Posterior vena cava (tissue), 2 donors: ENCODE measurements around the gene CCNY. TPM values are rescaled to one million over a fixed set of nuclear protein-coding genes. Genes with fewer than 3 reads are reported as not detected.

Experiments
- DNase-seq: peaks from one replicate; pipeline ENCODE4 v3.0.0-alpha.2; 2020; ENCODE audit warnings: low spot score
- intact Hi-C, 2 donors: fragments of 100-400 bp; cut with DNase I; formaldehyde crosslinking; loops; one replicate each; pipeline versions ENCODE4 v1.14.1 to v1.14.2; 2022 to 2023
- total RNA-seq, 2 donors: library from RNA; stranded (reverse); fragmentation: NEBNext Ultra II Directional; extraction: Animal tissue kit (Norgen Biotek cat#: 25700); gene quantifications; one replicate each; pipeline ENCODE4 v1.2.1, GENCODE V29; 2021
- donor health status: DM: yes; HTN: yes; CAD: no.
- donor health status: DM: yes; HTN: yes; CAD: no.

The CCNY gene
- total RNA-seq, 2 donors from 2014 or later = 65.8 to 66.4 TPM

DNA sequence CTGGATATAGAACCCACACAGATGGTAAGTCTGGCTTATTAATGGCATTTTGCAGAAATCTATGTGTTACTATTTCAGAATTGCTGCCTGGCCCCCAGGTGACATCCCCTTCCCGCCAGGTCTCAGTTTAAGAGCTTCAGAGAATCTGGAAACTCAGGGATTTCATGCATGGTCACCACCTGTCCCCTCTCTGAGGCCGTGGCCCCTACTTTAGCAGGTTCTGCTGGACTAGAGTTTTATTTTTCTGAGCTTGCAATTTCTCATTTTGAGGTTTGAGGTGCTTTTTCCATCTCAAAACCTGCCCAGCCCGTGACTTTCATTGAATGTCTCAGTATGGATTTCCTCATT, 244.1 kb downstream of the CCNY start:
- intact Hi-C loops = no loop called here
- DNase-seq = no peak

DNA sequence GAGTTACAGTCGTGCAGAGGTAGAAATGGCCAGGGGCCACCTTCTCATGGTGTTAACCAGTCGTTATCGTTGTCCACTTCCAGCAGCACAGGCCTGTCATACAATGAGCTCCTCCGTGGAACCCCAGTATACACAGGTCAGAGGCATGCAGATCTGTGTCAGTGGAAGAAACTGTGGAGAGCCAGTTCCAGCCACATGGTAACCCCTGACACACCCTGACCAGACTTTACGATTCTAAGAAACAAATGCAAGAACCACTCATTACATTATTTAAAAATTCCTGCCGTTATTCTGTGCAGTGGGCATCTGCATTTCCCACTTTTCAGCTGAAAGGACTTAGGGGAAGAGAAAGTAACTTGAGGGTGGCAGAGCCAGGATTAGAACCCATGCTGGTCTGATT, 245.3 kb downstream of the CCNY start:
- DNase-seq = no peak
- intact Hi-C loops = no loop called here

DNA sequence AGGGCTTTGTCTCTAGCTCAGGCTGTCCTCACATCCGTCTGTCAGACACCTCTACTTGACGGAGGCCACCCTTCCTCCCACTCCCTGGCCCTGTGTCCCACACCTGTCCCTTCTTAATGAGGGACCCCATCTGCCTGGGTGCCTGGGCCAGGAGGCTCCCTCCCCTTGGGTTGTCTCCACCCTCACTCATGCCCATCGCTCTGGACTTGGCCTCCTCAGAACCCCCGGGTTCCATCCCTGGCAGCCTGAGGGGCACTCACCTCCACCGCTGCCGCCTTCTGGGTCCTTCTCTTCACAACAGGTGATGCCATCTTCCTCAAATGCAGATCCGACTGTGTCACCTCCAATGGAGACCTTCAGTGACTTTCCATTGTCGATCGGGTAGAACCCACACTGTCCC, 248.6 kb downstream of the CCNY start:
- DNase-seq = no peak
- intact Hi-C loops = no loop called here

DNA sequence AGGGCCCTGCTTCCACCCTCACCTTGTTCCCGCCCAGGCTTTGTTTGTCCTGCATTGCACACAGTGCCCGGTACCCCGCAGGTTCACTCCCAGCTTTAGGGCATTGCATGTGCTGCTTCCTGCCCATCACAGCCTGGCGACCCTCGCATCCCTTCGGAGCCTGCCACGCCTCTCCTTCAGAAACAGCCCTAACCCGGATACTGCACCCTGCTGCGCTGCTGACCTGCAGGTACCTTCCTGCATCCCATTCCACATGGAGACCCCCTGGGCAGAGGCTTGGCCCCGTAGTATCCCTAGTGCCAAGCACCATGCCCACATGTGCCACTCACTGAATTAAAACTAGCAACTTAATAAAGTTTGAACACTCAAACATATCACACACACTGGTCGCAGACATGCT, 249.0 kb downstream of the CCNY start:
- intact Hi-C loops = no loop called here
- no peak for DNase-seq

DNA sequence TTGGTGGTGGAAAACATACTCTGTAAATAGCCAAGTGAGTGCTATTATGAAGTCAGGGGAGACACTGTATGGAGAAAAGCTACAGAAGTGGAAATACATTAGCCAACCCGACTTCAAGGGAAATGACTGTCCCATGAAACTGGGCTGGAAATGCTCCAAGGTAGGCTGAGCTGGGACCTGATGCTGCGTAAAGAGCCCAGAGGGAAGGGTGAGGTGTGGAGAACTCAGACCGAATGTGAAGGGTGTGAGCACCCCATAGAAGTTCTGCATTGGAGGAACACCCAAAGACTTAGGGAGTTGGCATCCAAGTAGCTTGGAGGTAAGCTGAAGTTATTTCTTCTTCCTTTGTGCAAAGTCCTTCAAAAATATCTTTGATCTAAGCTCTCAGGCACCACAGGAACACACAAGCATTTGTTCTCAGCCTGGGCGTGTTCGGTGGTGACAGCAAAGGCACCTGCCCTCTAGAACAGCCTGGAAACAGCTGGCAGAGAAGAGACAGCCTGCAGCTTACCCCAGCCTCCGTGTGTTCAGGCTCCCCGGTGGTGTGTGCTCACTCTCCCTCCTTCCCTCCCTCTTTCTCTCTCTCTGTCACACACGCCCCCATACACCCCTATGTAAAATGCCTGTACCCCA, 249.7 kb downstream of the CCNY start:
- no peak for DNase-seq
- intact Hi-C loops = no loop called here

DNA sequence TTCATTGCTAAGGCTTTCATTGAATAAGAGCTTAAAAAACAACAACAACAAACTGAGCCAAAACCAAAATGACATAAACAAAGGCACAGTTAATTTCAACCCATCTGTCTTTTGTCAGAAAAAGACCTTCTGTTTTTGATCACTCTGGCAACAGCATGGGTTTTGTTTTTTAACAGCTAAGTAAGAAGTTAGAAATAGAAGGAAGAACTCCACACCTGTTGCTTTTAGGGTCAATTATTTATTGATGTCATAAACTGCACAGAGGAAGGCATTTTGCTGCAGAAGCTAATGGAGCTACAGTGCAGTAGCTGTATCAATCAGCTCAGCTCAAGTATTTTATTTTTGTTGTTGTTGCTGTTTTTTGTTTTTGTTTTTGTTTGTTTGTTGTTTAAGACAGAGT, 252.5 kb downstream of the CCNY start:
- intact Hi-C loops = no loop called here
- no peak for DNase-seq

DNA sequence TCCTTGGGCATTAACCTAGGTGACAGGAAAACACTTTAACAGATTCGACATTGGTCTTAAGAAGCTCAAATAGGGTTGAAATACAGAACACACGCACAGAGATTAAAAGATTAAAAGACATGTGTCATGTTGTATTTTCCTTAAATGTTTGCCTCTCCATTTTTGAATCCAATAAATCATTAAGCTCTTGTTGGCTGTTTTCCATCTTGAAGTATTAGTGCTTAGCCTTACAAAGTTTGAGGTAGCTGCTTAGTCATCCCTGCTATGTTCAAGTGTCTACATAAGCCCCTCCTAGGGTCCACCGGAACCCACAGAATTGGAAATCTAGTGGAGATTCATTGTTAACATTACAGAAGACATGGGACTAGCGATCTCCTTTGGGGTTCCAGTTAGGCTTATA, 256.1 kb downstream of the CCNY start:
- intact Hi-C loops = no loop called here
- DNase-seq = no peak

DNA sequence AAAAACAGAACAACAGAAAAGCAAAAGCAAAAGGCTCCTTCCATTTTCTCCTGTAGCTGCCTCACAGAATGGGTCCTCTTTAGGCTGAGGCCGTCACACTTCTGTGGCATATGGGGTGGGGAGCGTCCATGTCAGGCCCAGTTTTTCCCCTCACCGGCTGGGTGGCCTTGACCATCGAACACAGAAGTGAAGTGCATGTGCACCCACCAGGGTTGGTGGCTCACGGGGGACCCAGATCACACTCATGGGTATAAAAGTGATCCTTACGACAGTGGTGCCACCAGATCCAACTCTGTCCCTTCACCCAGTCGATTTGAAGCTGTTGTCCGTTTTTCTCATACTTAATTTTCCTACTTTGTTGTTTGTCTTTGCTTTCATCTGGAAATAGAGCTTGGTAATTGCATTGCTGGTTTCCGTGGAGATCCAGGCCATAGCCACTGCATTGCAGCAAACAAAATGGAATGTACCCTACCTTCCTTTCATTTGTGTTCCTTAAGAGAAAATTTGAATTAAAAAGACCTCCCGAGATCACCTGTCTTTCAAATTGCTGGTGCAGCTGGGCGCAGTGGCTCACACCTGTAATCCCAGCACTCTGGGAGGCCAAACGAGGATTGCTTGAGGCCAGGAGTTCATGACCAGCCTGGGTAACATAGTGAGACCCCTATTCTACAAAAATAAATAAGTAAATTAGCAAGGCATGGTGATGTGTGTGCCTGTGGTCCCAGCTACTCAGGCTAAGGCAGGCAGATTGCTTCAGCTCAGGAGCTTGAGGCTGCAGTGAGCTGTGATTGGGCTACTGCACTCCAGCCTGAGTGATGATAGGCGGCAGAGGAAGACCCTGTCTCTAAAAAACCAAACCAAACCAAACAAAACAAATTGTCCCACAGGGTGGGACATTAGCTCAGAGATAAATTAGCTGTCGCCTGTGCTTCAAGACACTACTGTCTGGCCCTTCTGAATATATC, 258.1 kb downstream of the CCNY start:
- no peak for DNase-seq
- intact Hi-C loops = no loop called here

DNA sequence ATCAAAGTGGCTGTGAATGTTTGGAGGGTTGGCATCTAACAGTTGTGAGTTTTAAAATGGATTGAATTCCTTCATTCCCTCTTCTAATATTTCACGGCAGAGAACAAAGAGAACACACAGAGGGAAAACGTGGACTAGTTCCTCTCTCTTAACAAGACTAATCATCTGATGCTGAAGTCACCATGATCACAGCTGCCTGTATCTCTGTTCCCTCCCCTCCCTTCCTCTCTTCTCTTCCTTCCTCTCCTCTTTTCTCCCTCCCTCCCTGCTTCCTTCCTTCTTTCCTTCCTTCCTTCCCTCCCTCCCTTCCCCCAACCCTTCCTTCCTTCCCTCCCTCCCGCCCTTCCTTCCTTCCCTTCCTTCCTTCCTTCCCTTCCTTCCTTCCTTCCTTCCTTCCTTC, 258.8 kb downstream of the CCNY start:
- intact Hi-C loops = no loop called here
- no peak for DNase-seq

DNA sequence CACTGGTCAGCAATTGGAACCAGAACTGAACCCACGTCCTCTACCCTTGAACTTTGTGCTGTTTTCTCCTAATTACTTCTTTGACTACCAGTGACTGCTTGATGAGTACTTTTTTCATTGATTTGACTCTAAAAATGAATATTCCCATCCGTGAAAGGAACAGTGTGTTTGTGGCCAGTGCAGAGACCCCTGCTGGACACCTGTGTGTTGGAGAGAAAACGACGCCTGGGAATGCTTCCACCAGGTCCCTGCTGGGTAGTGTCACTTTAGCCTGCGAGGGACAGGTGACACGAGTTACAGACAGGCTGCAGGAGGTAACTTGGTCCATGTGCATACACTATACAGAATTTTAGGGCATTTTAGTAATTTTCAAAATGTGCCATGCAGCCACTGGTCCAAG, 262.1 kb downstream of the CCNY start:
- no peak for DNase-seq
- intact Hi-C loops = no loop called here

DNA sequence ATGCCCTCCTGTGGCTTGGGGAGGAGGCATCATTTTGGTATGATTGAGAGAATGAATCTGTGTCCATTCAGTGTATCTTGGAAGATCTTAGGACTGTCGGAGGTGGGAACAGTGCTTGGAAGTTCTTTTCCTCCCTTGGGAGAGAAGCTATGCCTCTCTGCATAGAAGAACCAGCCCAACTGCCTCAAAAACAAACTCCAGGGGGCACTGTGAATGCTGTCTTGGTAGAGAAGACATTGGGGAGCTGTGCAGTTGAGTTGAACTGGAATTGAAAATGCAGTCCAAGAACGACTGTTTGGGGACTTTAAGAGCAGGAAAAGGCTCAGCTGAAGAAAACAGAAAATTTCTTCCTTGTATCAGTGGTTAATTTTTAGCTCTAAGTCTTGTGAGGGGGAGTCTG, 263.9 kb downstream of the CCNY start:
- intact Hi-C loops = loop anchor here in 1 of 2 donors (2.0 kb wide), 1 partner anchor 361 kb away; no protein-coding TSS in a partner anchor
- DNase-seq = no peak

DNA sequence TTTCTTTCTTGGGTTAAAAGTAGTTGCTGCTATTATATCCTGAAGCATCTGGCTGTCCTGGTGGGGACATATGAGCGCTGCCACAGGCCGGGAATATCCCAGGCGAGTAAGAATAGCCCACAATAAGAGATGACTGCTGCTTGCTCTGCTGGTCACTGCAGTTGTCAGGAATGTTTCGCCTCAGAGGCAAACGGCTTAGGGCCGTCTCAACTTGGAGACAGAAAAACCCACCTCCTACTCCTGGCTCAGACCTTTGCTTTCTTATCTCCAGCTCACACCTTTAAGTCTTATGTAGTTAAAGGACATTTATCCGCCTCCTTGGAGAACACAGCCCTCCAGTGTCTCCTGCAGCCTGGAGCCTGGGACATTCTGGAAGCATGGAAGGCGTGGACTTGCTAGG, 268.9 kb downstream of the CCNY start, which contains the start of gene GJD4:
Gene GJD4, plus strand, starts transcription at position 151 of the 400 bp plus-strand sequence. Its CDS starts 227 bp downstream, at position 378.
- intact Hi-C loops = no loop called here
- DNase-seq = no peak

DNA sequence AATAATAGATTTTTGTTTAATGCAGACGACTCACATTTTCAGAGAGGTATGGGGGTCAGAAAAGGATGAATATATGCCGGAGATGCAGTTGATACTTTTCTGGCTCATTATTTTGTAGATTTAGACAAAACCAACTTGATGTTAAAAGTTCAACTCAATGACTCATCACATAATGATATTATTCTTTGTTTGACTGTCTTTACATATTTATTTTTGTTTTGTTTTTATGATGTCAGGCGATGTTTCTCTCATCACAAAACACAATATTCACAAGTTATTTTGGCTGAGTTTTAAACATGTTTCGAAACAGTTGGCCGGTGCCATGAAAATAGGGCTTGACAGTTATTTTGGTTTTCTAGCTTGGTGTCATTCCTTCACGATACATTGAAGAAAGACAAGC, 270.1 kb downstream of the CCNY start:
- intact Hi-C loops = no loop called here
- DNase-seq = no peak

DNA sequence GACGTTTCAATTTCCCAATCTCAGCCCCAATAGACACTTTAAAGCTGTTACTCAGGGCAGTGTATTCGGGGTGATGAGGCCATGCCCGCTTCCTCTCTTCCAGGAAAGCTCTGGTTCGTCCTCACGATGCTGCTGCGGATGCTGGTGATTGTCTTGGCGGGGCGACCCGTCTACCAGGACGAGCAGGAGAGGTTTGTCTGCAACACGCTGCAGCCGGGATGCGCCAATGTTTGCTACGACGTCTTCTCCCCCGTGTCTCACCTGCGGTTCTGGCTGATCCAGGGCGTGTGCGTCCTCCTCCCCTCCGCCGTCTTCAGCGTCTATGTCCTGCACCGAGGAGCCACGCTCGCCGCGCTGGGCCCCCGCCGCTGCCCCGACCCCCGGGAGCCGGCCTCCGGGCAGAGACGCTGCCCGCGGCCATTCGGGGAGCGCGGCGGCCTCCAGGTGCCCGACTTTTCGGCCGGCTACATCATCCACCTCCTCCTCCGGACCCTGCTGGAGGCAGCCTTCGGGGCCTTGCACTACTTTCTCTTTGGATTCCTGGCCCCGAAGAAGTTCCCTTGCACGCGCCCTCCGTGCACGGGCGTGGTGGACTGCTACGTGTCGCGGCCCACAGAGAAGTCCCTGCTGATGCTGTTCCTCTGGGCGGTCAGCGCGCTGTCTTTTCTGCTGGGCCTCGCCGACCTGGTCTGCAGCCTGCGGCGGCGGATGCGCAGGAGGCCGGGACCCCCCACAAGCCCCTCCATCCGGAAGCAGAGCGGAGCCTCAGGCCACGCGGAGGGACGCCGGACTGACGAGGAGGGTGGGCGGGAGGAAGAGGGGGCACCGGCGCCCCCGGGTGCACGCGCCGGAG, 271.4 kb downstream of the CCNY start:
- DNase-seq = no peak
- intact Hi-C loops = no loop called here

DNA sequence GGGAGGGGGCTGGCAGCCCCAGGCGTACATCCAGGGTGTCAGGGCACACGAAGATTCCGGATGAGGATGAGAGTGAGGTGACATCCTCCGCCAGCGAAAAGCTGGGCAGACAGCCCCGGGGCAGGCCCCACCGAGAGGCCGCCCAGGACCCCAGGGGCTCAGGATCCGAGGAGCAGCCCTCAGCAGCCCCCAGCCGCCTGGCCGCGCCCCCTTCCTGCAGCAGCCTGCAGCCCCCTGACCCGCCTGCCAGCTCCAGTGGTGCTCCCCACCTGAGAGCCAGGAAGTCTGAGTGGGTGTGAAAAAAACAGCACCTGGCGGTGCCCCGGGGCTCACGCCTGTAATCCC, 272.0 kb downstream of the CCNY start:
- intact Hi-C loops = no loop called here
- no peak for DNase-seq

DNA sequence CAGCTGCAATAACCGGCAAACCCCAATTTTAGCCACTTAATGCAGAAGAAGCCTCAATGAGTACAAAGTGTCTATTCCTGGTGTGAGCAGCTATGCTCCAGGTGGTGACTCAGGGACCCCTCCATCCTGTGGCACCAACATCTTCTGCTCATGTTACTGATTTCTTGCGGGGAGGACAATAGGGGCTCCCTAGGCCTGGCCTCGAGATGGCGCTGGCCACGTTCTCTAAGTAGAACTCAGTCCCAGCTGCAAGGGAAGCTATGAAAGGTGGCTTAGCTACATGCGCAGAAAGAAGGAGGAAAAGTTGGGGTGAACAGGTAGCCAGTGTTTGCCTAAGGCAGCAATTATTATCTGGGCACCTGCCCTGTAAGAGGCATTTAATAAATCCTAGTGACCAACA, 275.4 kb downstream of the CCNY start:
- intact Hi-C loops = no loop called here
- no peak for DNase-seq

DNA sequence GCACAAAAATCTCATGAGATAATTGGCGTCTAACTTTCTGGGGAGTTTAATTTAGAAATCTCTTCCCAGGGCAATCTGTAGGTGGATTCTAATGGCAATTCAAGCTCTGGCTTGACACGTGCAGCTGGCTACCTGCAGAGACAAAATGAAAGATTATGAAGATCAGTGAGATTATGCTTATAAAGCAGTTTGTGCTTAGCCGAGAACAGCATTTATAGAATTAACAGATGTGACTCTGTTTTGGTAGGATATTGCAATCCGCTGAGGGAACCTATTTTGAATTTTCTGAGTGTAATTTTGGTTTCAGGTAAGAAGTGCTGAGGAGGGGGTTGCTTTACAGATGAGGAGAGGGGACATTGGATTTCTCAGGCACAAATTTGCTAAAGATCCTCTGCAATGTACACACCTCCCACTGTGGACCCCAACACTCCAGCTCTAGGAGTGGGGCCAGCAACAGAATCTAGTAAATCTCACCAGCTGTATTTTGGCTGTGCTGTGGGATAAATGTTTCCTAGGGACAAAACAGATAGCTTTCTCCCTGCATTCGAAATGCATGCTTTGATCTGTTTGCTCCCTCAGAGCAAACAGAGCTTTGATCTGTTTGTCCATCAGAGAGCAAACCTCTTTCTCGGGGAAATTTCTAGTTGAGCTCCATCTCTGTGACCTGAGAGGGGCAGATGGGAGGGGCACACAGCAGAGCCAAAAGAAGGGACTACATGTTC, 276.2 kb downstream of the CCNY start:
- DNase-seq = no peak
- intact Hi-C loops = no loop called here

DNA sequence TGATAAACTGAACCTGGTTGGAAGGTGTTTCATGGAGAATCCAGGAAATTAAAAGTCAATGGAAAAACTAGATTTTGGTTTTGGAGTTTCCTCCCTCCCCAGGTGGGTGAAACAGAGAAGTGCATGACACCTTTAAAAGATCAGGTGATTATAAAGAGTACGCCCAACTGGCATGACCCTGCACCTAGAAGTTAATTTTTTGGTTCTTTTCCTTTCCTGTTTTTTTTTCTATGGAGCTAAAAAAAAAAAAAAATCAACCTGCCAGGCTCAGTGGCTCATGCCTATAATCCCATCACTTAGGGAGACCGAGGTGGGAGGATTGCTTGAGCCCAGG, 276.8 kb downstream of the CCNY start:
- DNase-seq = no peak
- intact Hi-C loops = no loop called here

DNA sequence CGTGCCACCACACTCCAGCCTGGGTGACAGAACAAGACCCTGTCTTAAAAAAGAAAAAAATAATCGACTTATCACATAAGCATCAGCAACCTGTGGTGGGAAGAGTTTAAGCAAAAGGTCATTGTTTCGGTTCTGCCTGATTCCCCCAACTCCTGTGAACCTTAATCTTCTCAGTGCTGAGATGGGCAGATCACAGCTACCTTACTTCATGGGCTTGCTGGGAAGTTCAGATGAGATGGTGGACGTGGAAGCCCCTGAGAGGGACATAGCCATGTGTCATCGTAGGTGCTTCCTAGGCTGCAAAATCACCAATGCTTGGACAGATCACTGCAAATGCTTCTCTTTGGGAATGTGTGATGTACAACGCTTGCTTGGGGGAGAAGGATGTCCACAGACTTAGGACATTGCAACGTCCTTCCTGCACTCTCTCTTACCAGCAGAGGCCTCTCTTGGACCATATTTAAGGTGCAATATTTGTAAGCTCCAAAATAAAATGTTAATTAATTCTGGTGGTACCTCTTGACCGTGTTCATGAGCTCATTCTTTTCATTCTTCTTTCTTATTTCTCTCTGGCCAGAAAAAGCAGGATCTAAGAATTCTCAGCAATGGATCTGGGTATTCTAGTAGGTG, 277.4 kb downstream of the CCNY start:
- DNase-seq = no peak
- intact Hi-C loops = no loop called here
